A549 treated with dexamethasone at 1 μM for 4 hours (cell line): ENCODE data around the gene LRRC63. TPM values are rescaled to one million over a fixed set of nuclear protein-coding genes. Genes with fewer than 3 reads are reported as not detected.

Experiments
- total RNA-seq: library from RNA; stranded (reverse); fragments of 200-300 nt; extraction: Qiagen RNA extraction; gene quantifications from 5 replicates; pipeline ENCODE4 v1.2.3, GENCODE V29; 2022

The LRRC63 gene
- total RNA-seq: not detected in 5 replicates

GRCh38 chr13:46211483-46212351, at the start of gene LRRC63:
LRRC63 (plus strand) TSS chr13:46211928; CDS start chr13:46213035, 1,107 bp downstream.

GRCh38 chr13:46181840-46182490, 29.8 kb upstream of the LRRC63 start, which contains the start of gene LCP1:
LCP1 (minus strand) TSS chr13:46182177; CDS start chr13:46159662, 22,515 bp downstream.

Other genes starting within 250 kb of the LRRC63 start
- gene ZC3H13, start 159.2 kb upstream of the LRRC63 start, total RNA-seq: 13.7 to 21.2 TPM (median 17.9 TPM) in 5 replicates
- gene CPB2, start 106.9 kb upstream of the LRRC63 start, total RNA-seq: 0.06 to 0.11 TPM (median 0.08 TPM) in 3 of 5 replicates, not detected in the others
- 0.13 to 0.30 TPM (median 0.15 TPM) in 5 replicates for gene LCP1, start 29.8 kb upstream of the LRRC63 start, total RNA-seq
- gene RUBCNL, start 175.3 kb downstream of the LRRC63 start, total RNA-seq: 0.15 to 0.24 TPM (median 0.21 TPM) in 5 replicates